WTC11 (cell line): Measurements from ENCODE around the gene JAZF1. TPM values are rescaled to one million over a fixed set of nuclear protein-coding genes. Genes with fewer than 3 reads are reported as not detected.

Experiments used
- ATAC-seq: fragments of 200-7000 bp; cut with Tn5 transposase; 2 replicates; pipeline ENCODE4 v1.10.0; 2021; ENCODE audit warnings: mild to moderate bottlenecking, moderate library complexity
- CTCF ChIA-PET: fragments of 300-600 bp; sonication (Branson Sonifier 250); formaldehyde crosslinking; loops from one replicate; lab custom pipeline; 2021; ENCODE audit warnings: antibody characterized with exemption; lab: Charles Lee
- POLR2A ChIA-PET: fragments of 350-600 bp; sonication (Branson Sonifier 250); formaldehyde crosslinking; loops from one replicate; lab custom pipeline; 2021; ENCODE audit warnings: antibody characterized with exemption; lab: Charles Lee
- DNase-seq: peaks from one replicate; pipeline ENCODE4 v3.0.0; 2021; ENCODE audit warnings: low spot score
- H3K27ac Mint-ChIP-seq: 2 replicates; pipeline ENCODE4 v1.8.0; 2021; ENCODE audit warnings: mixed read lengths
- H3K27me3 Mint-ChIP-seq: 2 replicates; pipeline ENCODE4 v1.8.0; 2021; ENCODE audit warnings: low read depth, mild to moderate bottlenecking, moderate library complexity, mixed read lengths
- H3K36me3 Mint-ChIP-seq: 2 replicates; pipeline ENCODE4 v1.8.0; 2021; ENCODE audit warnings: mixed read lengths
- H3K4me1 Mint-ChIP-seq: 2 replicates; pipeline ENCODE4 v1.8.0; 2022; ENCODE audit warnings: mixed read lengths
- H3K4me3 Mint-ChIP-seq: 2 replicates; pipeline ENCODE4 v1.8.0; 2021; ENCODE audit warnings: mild to moderate bottlenecking, moderate library complexity, mixed read lengths
- H3K9me3 Mint-ChIP-seq: 2 replicates; pipeline ENCODE4 v1.8.0; 2021; ENCODE audit warnings: mixed read lengths
- AR ChIP-seq: fragments of 250-450 bp; sonication (Bioruptor Pico); IDR thresholded peaks from 2 replicates; pipeline ENCODE4 v1.9.0; 2021; ENCODE audit warnings: mild to moderate bottlenecking
- CREM ChIP-seq: sonication (generic); formaldehyde crosslinking; IDR thresholded peaks from 2 replicates; pipeline ENCODE4 v1.8.1; 2022; ENCODE audit warnings: mild to moderate bottlenecking, missing genetic modification reagents, moderate library complexity
- E2F5 ChIP-seq: sonication (generic); formaldehyde crosslinking; IDR thresholded peaks from 2 replicates; pipeline ENCODE4 v1.8.1; 2022; ENCODE audit warnings: mild to moderate bottlenecking, moderate library complexity, missing genetic modification reagents
- ELF4 ChIP-seq: sonication (generic); formaldehyde crosslinking; IDR thresholded peaks from 2 replicates; pipeline ENCODE4 v1.8.1; 2022; ENCODE audit warnings: low read depth, mild to moderate bottlenecking, moderate library complexity, missing genetic modification reagents
- ETV6 ChIP-seq: sonication (generic); formaldehyde crosslinking; IDR thresholded peaks from 2 replicates; pipeline ENCODE4 v1.8.1; 2022; ENCODE audit warnings: mild to moderate bottlenecking, missing genetic modification reagents
- GTF2I ChIP-seq: fragments of 250-450 bp; sonication (Bioruptor Pico); conservative IDR thresholded peaks from 2 replicates; pipeline ENCODE4 v1.4.0; 2021; ENCODE audit warnings: mild to moderate bottlenecking
- IRF1 ChIP-seq: sonication (generic); formaldehyde crosslinking; IDR thresholded peaks from 2 replicates; pipeline ENCODE4 v1.8.0; 2023; ENCODE audit warnings: missing genetic modification reagents
- IRF2 ChIP-seq: sonication (generic); formaldehyde crosslinking; IDR thresholded peaks from 2 replicates; pipeline ENCODE4 v1.8.0; 2022; ENCODE audit warnings: low read depth, missing genetic modification reagents, borderline replicate concordance
- MXD4 ChIP-seq: fragments of 250-450 bp; sonication (Bioruptor Pico); IDR thresholded peaks from 2 replicates; pipeline ENCODE4 v1.8.0; 2021; ENCODE audit warnings: mild to moderate bottlenecking, moderate library complexity, borderline replicate concordance
- NR1H2 ChIP-seq: sonication (generic); formaldehyde crosslinking; IDR thresholded peaks from 2 replicates; pipeline ENCODE4 v1.9.0; 2021; ENCODE audit warnings: mild to moderate bottlenecking, moderate library complexity, missing genetic modification reagents
- NR3C1 ChIP-seq: sonication (generic); formaldehyde crosslinking; conservative IDR thresholded peaks from 2 replicates; pipeline ENCODE4 v1.8.1; 2023; ENCODE audit warnings: low read depth, mild to moderate bottlenecking, missing genetic modification reagents
- SOX15 ChIP-seq: fragments of 250-450 bp; sonication (Bioruptor Pico); IDR thresholded peaks from 2 replicates; pipeline ENCODE4 v1.9.0; 2021; ENCODE audit warnings: mild to moderate bottlenecking
- TCF7 ChIP-seq: sonication (generic); formaldehyde crosslinking; IDR thresholded peaks from 2 replicates; pipeline ENCODE4 v1.8.0; 2022; ENCODE audit warnings: mild to moderate bottlenecking, low read depth, missing genetic modification reagents, moderate library complexity
- ZNF219 ChIP-seq: sonication (generic); formaldehyde crosslinking; IDR thresholded peaks from 2 replicates; pipeline ENCODE4 v1.8.0; 2023; ENCODE audit warnings: missing genetic modification reagents, mild to moderate bottlenecking, borderline replicate concordance
- ZNF416 ChIP-seq: fragments of 250-450 bp; sonication (Bioruptor Pico); IDR thresholded peaks from 2 replicates; pipeline ENCODE4 v1.9.0; 2021; ENCODE audit warnings: mild to moderate bottlenecking, inconsistent platforms
- total RNA-seq: library from RNA; stranded (reverse); gene quantifications from 3 replicates; pipeline ENCODE4 v1.2.3, GENCODE V29; 2021
- TF ChIP-seq, protein P1 (sequence below): sonication (generic); formaldehyde crosslinking; IDR thresholded peaks from 2 replicates; pipeline ENCODE4 v1.8.1; 2023; ENCODE audit warnings: mild to moderate bottlenecking, missing genetic modification reagents
- TF ChIP-seq, protein P2 (sequence below): sonication (generic); formaldehyde crosslinking; IDR thresholded peaks from 2 replicates; pipeline ENCODE4 v1.8.0; 2022; ENCODE audit warnings: missing genetic modification reagents
- TF ChIP-seq, protein P3 (sequence below): sonication (generic); formaldehyde crosslinking; IDR thresholded peaks from 2 replicates; pipeline ENCODE4 v1.8.1; 2022; ENCODE audit warnings: mild to moderate bottlenecking, missing genetic modification reagents, moderate library complexity, borderline replicate concordance
- TF ChIP-seq, protein P4 (sequence below): sonication (generic); formaldehyde crosslinking; IDR thresholded peaks from 2 replicates; pipeline ENCODE4 v1.8.0; 2022; ENCODE audit warnings: mild to moderate bottlenecking, missing genetic modification reagents
- TF ChIP-seq, protein P5 (sequence below): fragments of 250-450 bp; sonication (Bioruptor Pico); IDR thresholded peaks from 2 replicates; pipeline ENCODE4 v1.9.0; 2021; ENCODE audit warnings: mild to moderate bottlenecking, borderline replicate concordance

The JAZF1 gene
- total RNA-seq, 1 experiment from 2014 or later, result 19.0 TPM

DNA sequence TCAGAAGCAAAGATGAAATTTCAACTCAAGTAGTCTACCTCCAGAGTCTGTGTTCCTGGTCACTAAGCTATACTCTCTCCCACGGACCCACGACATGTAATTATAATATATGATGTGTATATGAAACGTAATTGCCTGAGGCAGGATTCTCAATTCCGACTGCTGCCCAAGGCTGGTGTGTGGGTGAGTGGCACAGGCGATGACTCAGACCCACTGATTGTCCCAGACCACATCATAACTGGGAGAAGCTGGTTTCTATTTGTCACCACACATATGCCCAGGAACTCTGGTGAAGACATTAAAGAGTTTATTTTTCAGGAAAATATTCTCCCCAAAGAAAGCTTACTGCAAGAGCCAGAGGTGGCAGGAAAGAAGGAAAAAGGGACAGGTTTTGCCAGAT is 219.3 kb downstream of the JAZF1 start (continued):
- TF ChIP-seq, protein P1, sequence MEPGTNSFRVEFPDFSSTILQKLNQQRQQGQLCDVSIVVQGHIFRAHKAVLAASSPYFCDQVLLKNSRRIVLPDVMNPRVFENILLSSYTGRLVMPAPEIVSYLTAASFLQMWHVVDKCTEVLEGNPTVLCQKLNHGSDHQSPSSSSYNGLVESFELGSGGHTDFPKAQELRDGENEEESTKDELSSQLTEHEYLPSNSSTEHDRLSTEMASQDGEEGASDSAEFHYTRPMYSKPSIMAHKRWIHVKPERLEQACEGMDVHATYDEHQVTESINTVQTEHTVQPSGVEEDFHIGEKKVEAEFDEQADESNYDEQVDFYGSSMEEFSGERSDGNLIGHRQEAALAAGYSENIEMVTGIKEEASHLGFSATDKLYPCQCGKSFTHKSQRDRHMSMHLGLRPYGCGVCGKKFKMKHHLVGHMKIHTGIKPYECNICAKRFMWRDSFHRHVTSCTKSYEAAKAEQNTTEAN (CRISPR knock-in tag), result no peak
- TF ChIP-seq, protein P2, sequence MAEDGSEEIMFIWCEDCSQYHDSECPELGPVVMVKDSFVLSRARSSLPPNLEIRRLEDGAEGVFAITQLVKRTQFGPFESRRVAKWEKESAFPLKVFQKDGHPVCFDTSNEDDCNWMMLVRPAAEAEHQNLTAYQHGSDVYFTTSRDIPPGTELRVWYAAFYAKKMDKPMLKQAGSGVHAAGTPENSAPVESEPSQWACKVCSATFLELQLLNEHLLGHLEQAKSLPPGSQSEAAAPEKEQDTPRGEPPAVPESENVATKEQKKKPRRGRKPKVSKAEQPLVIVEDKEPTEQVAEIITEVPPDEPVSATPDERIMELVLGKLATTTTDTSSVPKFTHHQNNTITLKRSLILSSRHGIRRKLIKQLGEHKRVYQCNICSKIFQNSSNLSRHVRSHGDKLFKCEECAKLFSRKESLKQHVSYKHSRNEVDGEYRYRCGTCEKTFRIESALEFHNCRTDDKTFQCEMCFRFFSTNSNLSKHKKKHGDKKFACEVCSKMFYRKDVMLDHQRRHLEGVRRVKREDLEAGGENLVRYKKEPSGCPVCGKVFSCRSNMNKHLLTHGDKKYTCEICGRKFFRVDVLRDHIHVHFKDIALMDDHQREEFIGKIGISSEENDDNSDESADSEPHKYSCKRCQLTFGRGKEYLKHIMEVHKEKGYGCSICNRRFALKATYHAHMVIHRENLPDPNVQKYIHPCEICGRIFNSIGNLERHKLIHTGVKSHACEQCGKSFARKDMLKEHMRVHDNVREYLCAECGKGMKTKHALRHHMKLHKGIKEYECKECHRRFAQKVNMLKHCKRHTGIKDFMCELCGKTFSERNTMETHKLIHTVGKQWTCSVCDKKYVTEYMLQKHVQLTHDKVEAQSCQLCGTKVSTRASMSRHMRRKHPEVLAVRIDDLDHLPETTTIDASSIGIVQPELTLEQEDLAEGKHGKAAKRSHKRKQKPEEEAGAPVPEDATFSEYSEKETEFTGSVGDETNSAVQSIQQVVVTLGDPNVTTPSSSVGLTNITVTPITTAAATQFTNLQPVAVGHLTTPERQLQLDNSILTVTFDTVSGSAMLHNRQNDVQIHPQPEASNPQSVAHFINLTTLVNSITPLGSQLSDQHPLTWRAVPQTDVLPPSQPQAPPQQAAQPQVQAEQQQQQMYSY (CRISPR knock-in tag), result no peak
- no peak for TF ChIP-seq AR (CRISPR knock-in tag)
- no peak for TF ChIP-seq E2F5 (CRISPR knock-in tag)
- no peak for TF ChIP-seq NR3C1 (CRISPR knock-in tag)
- no peak for TF ChIP-seq GTF2I (CRISPR knock-in tag)
- TF ChIP-seq ELF4 (CRISPR knock-in tag), result no peak

DNA sequence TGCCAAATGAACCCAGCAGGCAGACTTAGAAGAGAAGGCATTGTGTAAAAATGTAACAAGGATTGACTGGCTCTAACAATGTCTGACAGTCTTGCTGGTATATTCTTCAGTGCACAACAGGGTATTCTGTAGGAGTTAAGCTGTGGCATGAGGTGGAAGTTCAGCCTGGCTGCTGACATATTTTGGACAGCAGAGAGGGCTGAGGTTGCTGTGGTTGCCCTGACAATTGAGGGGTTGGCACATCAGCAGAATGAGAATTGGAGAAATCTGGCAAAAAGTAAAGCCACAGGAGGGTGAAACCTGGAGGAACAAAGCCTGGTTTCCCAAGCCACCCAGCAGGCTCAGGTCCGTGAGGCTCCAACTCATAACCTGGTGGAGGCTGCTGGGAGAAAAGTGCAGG is 220.2 kb downstream of the JAZF1 start:
- no peak overlapping the region for H3K27ac Mint-ChIP-seq
- H3K4me3 Mint-ChIP-seq, result no peak overlapping the region
- ChIA-PET CTCF (no interaction called here), POLR2A (no interaction called here)
- H3K9me3 Mint-ChIP-seq, result no peaks in the 10 kb centered on the region
- ATAC-seq, result no peak
- H3K4me1 Mint-ChIP-seq, result peaks cover 3% of the 10 kb centered on the region; the same call in 1 of the 2 replicates
- no peaks in the 10 kb centered on the region for H3K27me3 Mint-ChIP-seq
- H3K36me3 Mint-ChIP-seq, result no peaks in the 10 kb centered on the region
- no peak for DNase-seq
- no peak for TF ChIP-seq ZNF416 (CRISPR knock-in tag)
- TF ChIP-seq ETV6, result no peak
- TF ChIP-seq, protein P3, sequence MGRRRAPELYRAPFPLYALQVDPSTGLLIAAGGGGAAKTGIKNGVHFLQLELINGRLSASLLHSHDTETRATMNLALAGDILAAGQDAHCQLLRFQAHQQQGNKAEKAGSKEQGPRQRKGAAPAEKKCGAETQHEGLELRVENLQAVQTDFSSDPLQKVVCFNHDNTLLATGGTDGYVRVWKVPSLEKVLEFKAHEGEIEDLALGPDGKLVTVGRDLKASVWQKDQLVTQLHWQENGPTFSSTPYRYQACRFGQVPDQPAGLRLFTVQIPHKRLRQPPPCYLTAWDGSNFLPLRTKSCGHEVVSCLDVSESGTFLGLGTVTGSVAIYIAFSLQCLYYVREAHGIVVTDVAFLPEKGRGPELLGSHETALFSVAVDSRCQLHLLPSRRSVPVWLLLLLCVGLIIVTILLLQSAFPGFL (CRISPR knock-in tag), result no peak
- TF ChIP-seq MXD4 (CRISPR knock-in tag), result no peak
- no peak for TF ChIP-seq NR1H2 (CRISPR knock-in tag)
- TF ChIP-seq IRF2 (CRISPR knock-in tag), result no peak
- no peak for TF ChIP-seq E2F5 (CRISPR knock-in tag)
- TF ChIP-seq IRF1 (CRISPR knock-in tag), result no peak
- no peak for TF ChIP-seq TCF7 (CRISPR knock-in tag)
- no peak for TF ChIP-seq SOX15 (CRISPR knock-in tag)
- TF ChIP-seq, protein P4, sequence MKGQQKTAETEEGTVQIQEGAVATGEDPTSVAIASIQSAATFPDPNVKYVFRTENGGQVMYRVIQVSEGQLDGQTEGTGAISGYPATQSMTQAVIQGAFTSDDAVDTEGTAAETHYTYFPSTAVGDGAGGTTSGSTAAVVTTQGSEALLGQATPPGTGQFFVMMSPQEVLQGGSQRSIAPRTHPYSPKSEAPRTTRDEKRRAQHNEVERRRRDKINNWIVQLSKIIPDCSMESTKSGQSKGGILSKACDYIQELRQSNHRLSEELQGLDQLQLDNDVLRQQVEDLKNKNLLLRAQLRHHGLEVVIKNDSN (CRISPR knock-in tag), result no peak
- TF ChIP-seq, protein P5, sequence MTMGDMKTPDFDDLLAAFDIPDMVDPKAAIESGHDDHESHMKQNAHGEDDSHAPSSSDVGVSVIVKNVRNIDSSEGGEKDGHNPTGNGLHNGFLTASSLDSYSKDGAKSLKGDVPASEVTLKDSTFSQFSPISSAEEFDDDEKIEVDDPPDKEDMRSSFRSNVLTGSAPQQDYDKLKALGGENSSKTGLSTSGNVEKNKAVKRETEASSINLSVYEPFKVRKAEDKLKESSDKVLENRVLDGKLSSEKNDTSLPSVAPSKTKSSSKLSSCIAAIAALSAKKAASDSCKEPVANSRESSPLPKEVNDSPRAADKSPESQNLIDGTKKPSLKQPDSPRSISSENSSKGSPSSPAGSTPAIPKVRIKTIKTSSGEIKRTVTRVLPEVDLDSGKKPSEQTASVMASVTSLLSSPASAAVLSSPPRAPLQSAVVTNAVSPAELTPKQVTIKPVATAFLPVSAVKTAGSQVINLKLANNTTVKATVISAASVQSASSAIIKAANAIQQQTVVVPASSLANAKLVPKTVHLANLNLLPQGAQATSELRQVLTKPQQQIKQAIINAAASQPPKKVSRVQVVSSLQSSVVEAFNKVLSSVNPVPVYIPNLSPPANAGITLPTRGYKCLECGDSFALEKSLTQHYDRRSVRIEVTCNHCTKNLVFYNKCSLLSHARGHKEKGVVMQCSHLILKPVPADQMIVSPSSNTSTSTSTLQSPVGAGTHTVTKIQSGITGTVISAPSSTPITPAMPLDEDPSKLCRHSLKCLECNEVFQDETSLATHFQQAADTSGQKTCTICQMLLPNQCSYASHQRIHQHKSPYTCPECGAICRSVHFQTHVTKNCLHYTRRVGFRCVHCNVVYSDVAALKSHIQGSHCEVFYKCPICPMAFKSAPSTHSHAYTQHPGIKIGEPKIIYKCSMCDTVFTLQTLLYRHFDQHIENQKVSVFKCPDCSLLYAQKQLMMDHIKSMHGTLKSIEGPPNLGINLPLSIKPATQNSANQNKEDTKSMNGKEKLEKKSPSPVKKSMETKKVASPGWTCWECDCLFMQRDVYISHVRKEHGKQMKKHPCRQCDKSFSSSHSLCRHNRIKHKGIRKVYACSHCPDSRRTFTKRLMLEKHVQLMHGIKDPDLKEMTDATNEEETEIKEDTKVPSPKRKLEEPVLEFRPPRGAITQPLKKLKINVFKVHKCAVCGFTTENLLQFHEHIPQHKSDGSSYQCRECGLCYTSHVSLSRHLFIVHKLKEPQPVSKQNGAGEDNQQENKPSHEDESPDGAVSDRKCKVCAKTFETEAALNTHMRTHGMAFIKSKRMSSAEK (CRISPR knock-in tag), result no peak
- no peak for TF ChIP-seq ZNF219 (CRISPR knock-in tag)
- TF ChIP-seq CREM (CRISPR knock-in tag), result no peak
